IMR-90 (cell line): Measurements from ENCODE around the gene LIMCH1. TPM values are rescaled to one million over a fixed set of nuclear protein-coding genes. Genes with fewer than 3 reads are reported as not detected.

Experiments
- ATAC-seq: fragments of 200-7000 bp; cut with Tn5 transposase; 2 replicates; pipeline ENCODE4 v1.9.1; 2020; ENCODE audit warnings: low read depth, mild to moderate bottlenecking, moderate library complexity
- BruUV-seq: library from RNA; stranded (reverse); fragments of 400-500 nt; replicated peaks from 2 replicates; lab custom pipeline; 2021; lab: Mats Ljungman, UMichigan
- CTCF ChIA-PET: fragments of 300-600 bp; formaldehyde crosslinking; extraction: SDS; loops from one replicate; lab custom pipeline; 2021; ENCODE audit warnings: antibody characterized with exemption; lab: Yijun Ruan, JAX
- POLR2A ChIA-PET: fragments of 300-600 bp; sonication (Branson Sonifier 250); formaldehyde crosslinking; loops from one replicate; lab custom pipeline; 2022; ENCODE audit warnings: antibody characterized with exemption; ENCODE audit not compliant: unreplicated experiment; lab: Charles Lee
- DNase-seq: peaks from one replicate; pipeline ENCODE4 v3.0.0; 2013
- H2AFZ ChIP-seq: replicated peaks from 2 replicates; pipeline ENCODE3; 2013; ENCODE audit warnings: low read length, mild to moderate bottlenecking; ENCODE audit not compliant: poor library complexity
- H2AK5ac ChIP-seq: 2 replicates; pipeline ENCODE4 v1.6.1; 2013; ENCODE audit warnings: low read depth, low read length, inconsistent platforms
- H2AK9ac ChIP-seq: replicated peaks from 2 replicates; pipeline ENCODE3; 2013; ENCODE audit warnings: mild to moderate bottlenecking, low read depth, low read length, moderate library complexity; ENCODE audit not compliant: poor library complexity
- H2BK120ac ChIP-seq: 2 replicates; pipeline ENCODE4 v1.6.1; 2013; ENCODE audit warnings: low read depth, low read length, inconsistent platforms
- H2BK15ac ChIP-seq: 3 replicates; pipeline ENCODE4 v1.6.1; 2013; ENCODE audit warnings: low read depth, low read length, inconsistent platforms
- H2BK20ac ChIP-seq: 2 replicates; pipeline ENCODE4 v1.6.1; 2013; ENCODE audit warnings: low read depth, mild to moderate bottlenecking, inconsistent platforms, low read length, moderate library complexity
- H2BK5ac ChIP-seq: 2 replicates; pipeline ENCODE4 v1.6.1; 2013; ENCODE audit warnings: mild to moderate bottlenecking, low read depth, low read length, inconsistent platforms; ENCODE audit not compliant: poor library complexity, severe bottlenecking
- H3K14ac ChIP-seq: replicated peaks from 2 replicates; pipeline ENCODE4 v1.6.1; 2013; ENCODE audit warnings: low read depth, low read length, inconsistent platforms
- H3K18ac ChIP-seq: 2 replicates; pipeline ENCODE4 v1.6.1; 2013; ENCODE audit warnings: low read depth, low read length, control low read depth
- H3K23ac ChIP-seq: 2 replicates; pipeline ENCODE4 v1.6.1; 2013; ENCODE audit warnings: low read depth, low read length, inconsistent platforms
- H3K27ac ChIP-seq: 2 replicates; pipeline ENCODE4 v1.5.1; 2013; ENCODE audit warnings: mild to moderate bottlenecking, control low read depth, low read length; ENCODE audit not compliant: insufficient read depth
- H3K27me3 ChIP-seq: 2 replicates; pipeline ENCODE4 v1.6.1; 2013; ENCODE audit warnings: low read length; ENCODE audit not compliant: control insufficient read depth, insufficient read depth
- H3K36me3 ChIP-seq: 2 replicates; pipeline ENCODE4 v1.6.1; 2013; ENCODE audit warnings: low read length, mixed read lengths; ENCODE audit not compliant: control insufficient read depth, insufficient read depth
- H3K4ac ChIP-seq: 2 replicates; pipeline ENCODE4 v1.6.1; 2013; ENCODE audit warnings: low read depth, low read length, inconsistent platforms
- H3K4me1 ChIP-seq: 2 replicates; pipeline ENCODE4 v1.6.1; 2013; ENCODE audit warnings: low read length, mixed read lengths; ENCODE audit not compliant: control insufficient read depth, insufficient read depth
- H3K4me2 ChIP-seq: 2 replicates; pipeline ENCODE4 v1.6.1; 2013; ENCODE audit warnings: low read depth, mild to moderate bottlenecking, control low read depth, low read length, moderate library complexity
- H3K4me3 ChIP-seq: 2 replicates; pipeline ENCODE4 v1.5.1; 2013; ENCODE audit warnings: low read depth, mild to moderate bottlenecking, control low read depth, low read length, moderate library complexity; ENCODE audit not compliant: insufficient read depth
- H3K56ac ChIP-seq: 2 replicates; pipeline ENCODE4 v1.6.1; 2013; ENCODE audit warnings: low read length, inconsistent platforms; ENCODE audit not compliant: insufficient read depth; ENCODE audit errors: extremely low read depth
- H3K79me1 ChIP-seq, 2 experiments: 2 replicates each; pipeline ENCODE4 v1.6.1; 2013; ENCODE audit warnings: low read length in 2 of 2, inconsistent platforms in 1 of 2, low read depth in 1 of 2
- H3K9ac ChIP-seq: 2 replicates; pipeline ENCODE4 v1.6.1; 2013; ENCODE audit warnings: low read depth, low read length, control low read depth
- H3K9me1 ChIP-seq: 2 replicates; pipeline ENCODE4 v1.6.1; 2013; ENCODE audit warnings: low read length, inconsistent platforms; ENCODE audit not compliant: insufficient read depth
- H3K9me3 ChIP-seq: 2 replicates; pipeline ENCODE4 v1.6.1; 2013; ENCODE audit warnings: low read length; ENCODE audit not compliant: control insufficient read depth, insufficient read depth
- H4K20me1 ChIP-seq: 2 replicates; pipeline ENCODE4 v1.6.1; 2013; ENCODE audit warnings: low read length, inconsistent platforms; ENCODE audit not compliant: insufficient read depth
- H4K5ac ChIP-seq: 2 replicates; pipeline ENCODE4 v1.6.1; 2013; ENCODE audit warnings: mild to moderate bottlenecking, low read depth, low read length, control low read depth
- H4K8ac ChIP-seq, 2 experiments: 2 replicates each; pipeline ENCODE4 v1.6.1; 2013; ENCODE audit warnings: low read depth in 2 of 2, low read length in 2 of 2, control low read depth in 1 of 2, inconsistent platforms in 1 of 2
- H4K91ac ChIP-seq: 2 replicates; pipeline ENCODE4 v1.6.1; 2013; ENCODE audit warnings: low read depth, low read length, inconsistent platforms; ENCODE audit not compliant: insufficient read depth
- BHLHE40 ChIP-seq: fragments of 150-350 bp; IDR thresholded peaks from 2 replicates; pipeline ENCODE4 v1.6.1; 2016; ENCODE audit warnings: mild to moderate bottlenecking, low read depth, low read length
- CEBPB ChIP-seq: IDR thresholded peaks from 2 replicates; pipeline ENCODE4 v1.6.1; 2012; ENCODE audit warnings: low read depth, low read length, improper control_type of control experiment
- CHD1 ChIP-seq: IDR thresholded peaks from 2 replicates; pipeline ENCODE4 v1.6.1; 2012; ENCODE audit warnings: low read depth, low read length, improper control_type of control experiment
- FOS ChIP-seq: fragments of 150-350 bp; IDR thresholded peaks from 2 replicates; pipeline ENCODE4 v1.6.1; 2016; ENCODE audit warnings: low read depth, low read length
- MAFK ChIP-seq: IDR thresholded peaks from 2 replicates; pipeline ENCODE4 v1.6.1; 2012; ENCODE audit warnings: low read depth, low read length, improper control_type of control experiment
- MAZ ChIP-seq: IDR thresholded peaks from 2 replicates; pipeline ENCODE4 v1.6.1; 2012; ENCODE audit warnings: low read depth, mild to moderate bottlenecking, low read length, improper control_type of control experiment, moderate library complexity, borderline replicate concordance
- MXI1 ChIP-seq: IDR thresholded peaks from 2 replicates; pipeline ENCODE4 v1.6.1; 2012; ENCODE audit warnings: low read depth, mild to moderate bottlenecking, low read length, moderate library complexity, borderline replicate concordance
- NFE2L2 ChIP-seq: fragments of 150-350 bp; IDR thresholded peaks from 2 replicates; pipeline ENCODE4 v1.6.1; 2016; ENCODE audit warnings: low read depth, mild to moderate bottlenecking, low read length
- POLR2A ChIP-seq: IDR thresholded peaks from 2 replicates; pipeline ENCODE4 v1.6.1; 2012; ENCODE audit warnings: mild to moderate bottlenecking, low read depth, low read length
- RAD21 ChIP-seq: IDR thresholded peaks from 2 replicates; pipeline ENCODE4 v1.6.1; 2012; ENCODE audit warnings: low read length, improper control_type of control experiment
- RCOR1 ChIP-seq: IDR thresholded peaks from 2 replicates; pipeline ENCODE4 v1.6.1; 2012; ENCODE audit warnings: mild to moderate bottlenecking, low read length, improper control_type of control experiment; ENCODE audit not compliant: insufficient replicate concordance
- RFX5 ChIP-seq: IDR thresholded peaks from 2 replicates; pipeline ENCODE4 v1.8.0; 2012; ENCODE audit warnings: low read depth, mild to moderate bottlenecking, low read length, moderate library complexity
- SMC3 ChIP-seq: fragments of 150-350 bp; IDR thresholded peaks from 2 replicates; pipeline ENCODE4 v1.6.1; 2016; ENCODE audit warnings: low read depth, mild to moderate bottlenecking, antibody characterized with exemption, low read length, moderate library complexity
- WGBS, 2 experiments: methylation state at CpG; one replicate each; pipeline versions ENCODE4 v1.1.5 to v1.1.7; 2013; ENCODE audit warnings: missing lambda C conversion rate in 2 of 2; ENCODE audit not compliant: insufficient read length in 1 of 2; ENCODE audit errors: extremely low coverage in 2 of 2; 5-methylcytosine and 5-hydroxymethylcytosine counted together
- dilution Hi-C: fragments of 300-500 bp; cut with HindIII; formaldehyde crosslinking; loops from one replicate; pipeline ENCODE4 v1.14.3; 2018; ENCODE audit warnings: low sequenced_read_pairs; ENCODE audit not compliant: unreplicated experiment
- in situ Hi-C: fragments of 300-500 bp; cut with MboI; formaldehyde crosslinking; loops from 3 replicates; pipeline ENCODE4 v1.14.3; 2019; ENCODE audit warnings: low sequenced_read_pairs, inconsistent platforms, mixed read lengths
- intact Hi-C: fragments of 100-400 bp; cut with micrococcal nuclease; formaldehyde crosslinking; loops from 2 replicates; pipeline ENCODE4 v1.10.0; 2022
- polyA plus RNA-seq, 3 experiments: library from polyadenylated mRNA; depleted of rRNA; stranded (reverse); fragments of >200 nt; gene quantifications; 2 replicates each; pipeline ENCODE4 v1.2.3, GENCODE V29; 2012; ENCODE audit warnings: low replicate concordance in 1 of 3
- total RNA-seq: library from RNA; depleted of rRNA; stranded (reverse); fragments of >200 nt; gene quantifications from 2 replicates; pipeline ENCODE4 v1.2.3, GENCODE V29; 2012
- TF ChIP-seq, protein P1 (sequence below): fragments of 150-350 bp; IDR thresholded peaks from 2 replicates; pipeline ENCODE4 v1.6.1; 2017; ENCODE audit warnings: mild to moderate bottlenecking, antibody characterized with exemption, low read length, low read depth
- TF ChIP-seq, protein P2 (sequence below): conservative IDR thresholded peaks from 2 replicates; pipeline ENCODE4 v1.5.1; 2012; ENCODE audit warnings: mild to moderate bottlenecking, low read depth, low read length, improper control_type of control experiment
- TF ChIP-seq, protein P3 (sequence below): fragments of 150-350 bp; IDR thresholded peaks from 2 replicates; pipeline ENCODE4 v1.6.1; 2016; ENCODE audit warnings: low read depth, mild to moderate bottlenecking, low read length, moderate library complexity, borderline replicate concordance

LIMCH1 gene
- total and polyA plus RNA-seq, 2 of the 4 experiments (the other 2 are of a cell fraction): 0.89 to 2.9 TPM

DNA sequence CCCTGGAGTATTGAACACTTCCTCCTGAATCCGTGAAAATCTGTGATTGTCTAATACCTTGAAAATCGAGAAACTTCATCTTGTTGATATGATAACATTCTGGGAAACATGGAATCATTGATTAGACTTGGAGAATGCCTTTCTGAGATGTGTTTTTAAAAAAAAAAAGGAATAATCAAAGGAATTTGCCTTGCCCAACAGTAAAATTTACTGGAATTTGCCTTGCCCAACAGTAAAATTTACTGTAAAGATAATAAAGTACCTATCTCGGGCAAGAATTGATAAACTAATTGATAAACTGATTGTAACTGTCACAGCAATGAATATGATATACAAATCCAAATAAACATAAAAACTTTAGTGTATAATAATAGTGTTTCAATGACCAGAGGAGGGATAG lies 165.8 kb downstream of the LIMCH1 start:
- WGBS, 2 experiments: 100% methylated on average over 1 of the region's 3 CpGs; no CpG with 5 or more reads in 1 of the 2 experiments
- dilution Hi-C loops: no loop called here
- no peaks in the 10 kb centered on the region for H3K9me1 ChIP-seq

More for the DNA sequence above, 165.8 kb downstream of the LIMCH1 start:
- CTCF ChIA-PET: no interaction called here
- no peak overlapping the region for H3K23ac ChIP-seq
- no peak overlapping the region for H3K4me2 ChIP-seq
- no peak overlapping the region for H3K18ac ChIP-seq
- H4K5ac ChIP-seq: no peak overlapping the region
- ATAC-seq: no peak
- in situ Hi-C loops (no loop called here), intact Hi-C loops (no loop called here)
- H3K4ac ChIP-seq: no peak overlapping the region
- no peaks in the 10 kb centered on the region; the same call in 1 of the 2 replicates for H3K36me3 ChIP-seq
- H4K20me1 ChIP-seq: no peaks in the 10 kb centered on the region
- POLR2A ChIA-PET: no interaction called here
- no peak overlapping the region for H3K4me3 ChIP-seq
- H4K91ac ChIP-seq: no peak overlapping the region
- peaks cover 13% of the 10 kb centered on the region for H3K27me3 ChIP-seq
- no peaks in the 10 kb centered on the region for H3K9me3 ChIP-seq
- H2BK120ac ChIP-seq: no peak overlapping the region
- no peak overlapping the region for H3K9ac ChIP-seq
- no peak overlapping the region for H3K27ac ChIP-seq
- no peaks in the 10 kb centered on the region; the same call in 1 of the 2 replicates for H3K4me1 ChIP-seq
- H2BK5ac ChIP-seq: no peak overlapping the region
- no peak overlapping the region for H2BK20ac ChIP-seq
- no peak overlapping the region for H3K56ac ChIP-seq
- DNase-seq: no peak
- no peak overlapping the region for H3K14ac ChIP-seq
- H3K79me1 ChIP-seq: no peaks in the 10 kb centered on the region
- no peak overlapping the region for H4K8ac ChIP-seq
- TF ChIP-seq MXI1: no peak
- no peak for TF ChIP-seq FOS
- no peak for TF ChIP-seq RFX5
- no peak for TF ChIP-seq SMC3
- no peak for TF ChIP-seq CEBPB
- no peak for TF ChIP-seq RAD21
- no peak for TF ChIP-seq MAFK
- no peak for TF ChIP-seq NFE2L2
- TF ChIP-seq BHLHE40: no peak
- TF ChIP-seq MAZ: no peak
- TF ChIP-seq, protein P1, sequence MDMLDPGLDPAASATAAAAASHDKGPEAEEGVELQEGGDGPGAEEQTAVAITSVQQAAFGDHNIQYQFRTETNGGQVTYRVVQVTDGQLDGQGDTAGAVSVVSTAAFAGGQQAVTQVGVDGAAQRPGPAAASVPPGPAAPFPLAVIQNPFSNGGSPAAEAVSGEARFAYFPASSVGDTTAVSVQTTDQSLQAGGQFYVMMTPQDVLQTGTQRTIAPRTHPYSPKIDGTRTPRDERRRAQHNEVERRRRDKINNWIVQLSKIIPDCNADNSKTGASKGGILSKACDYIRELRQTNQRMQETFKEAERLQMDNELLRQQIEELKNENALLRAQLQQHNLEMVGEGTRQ: no peak
- no peak for TF ChIP-seq CHD1
- TF ChIP-seq POLR2A: no peak
- TF ChIP-seq, protein P2, sequence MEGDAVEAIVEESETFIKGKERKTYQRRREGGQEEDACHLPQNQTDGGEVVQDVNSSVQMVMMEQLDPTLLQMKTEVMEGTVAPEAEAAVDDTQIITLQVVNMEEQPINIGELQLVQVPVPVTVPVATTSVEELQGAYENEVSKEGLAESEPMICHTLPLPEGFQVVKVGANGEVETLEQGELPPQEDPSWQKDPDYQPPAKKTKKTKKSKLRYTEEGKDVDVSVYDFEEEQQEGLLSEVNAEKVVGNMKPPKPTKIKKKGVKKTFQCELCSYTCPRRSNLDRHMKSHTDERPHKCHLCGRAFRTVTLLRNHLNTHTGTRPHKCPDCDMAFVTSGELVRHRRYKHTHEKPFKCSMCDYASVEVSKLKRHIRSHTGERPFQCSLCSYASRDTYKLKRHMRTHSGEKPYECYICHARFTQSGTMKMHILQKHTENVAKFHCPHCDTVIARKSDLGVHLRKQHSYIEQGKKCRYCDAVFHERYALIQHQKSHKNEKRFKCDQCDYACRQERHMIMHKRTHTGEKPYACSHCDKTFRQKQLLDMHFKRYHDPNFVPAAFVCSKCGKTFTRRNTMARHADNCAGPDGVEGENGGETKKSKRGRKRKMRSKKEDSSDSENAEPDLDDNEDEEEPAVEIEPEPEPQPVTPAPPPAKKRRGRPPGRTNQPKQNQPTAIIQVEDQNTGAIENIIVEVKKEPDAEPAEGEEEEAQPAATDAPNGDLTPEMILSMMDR: no peak
- no peak for TF ChIP-seq RCOR1
- TF ChIP-seq, protein P3, sequence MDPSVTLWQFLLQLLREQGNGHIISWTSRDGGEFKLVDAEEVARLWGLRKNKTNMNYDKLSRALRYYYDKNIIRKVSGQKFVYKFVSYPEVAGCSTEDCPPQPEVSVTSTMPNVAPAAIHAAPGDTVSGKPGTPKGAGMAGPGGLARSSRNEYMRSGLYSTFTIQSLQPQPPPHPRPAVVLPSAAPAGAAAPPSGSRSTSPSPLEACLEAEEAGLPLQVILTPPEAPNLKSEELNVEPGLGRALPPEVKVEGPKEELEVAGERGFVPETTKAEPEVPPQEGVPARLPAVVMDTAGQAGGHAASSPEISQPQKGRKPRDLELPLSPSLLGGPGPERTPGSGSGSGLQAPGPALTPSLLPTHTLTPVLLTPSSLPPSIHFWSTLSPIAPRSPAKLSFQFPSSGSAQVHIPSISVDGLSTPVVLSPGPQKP: no peak
- BruUV-seq: no TSS peak
- H2AK9ac ChIP-seq: no peak overlapping the region
- no peak overlapping the region for H2AFZ ChIP-seq
- H2AK5ac ChIP-seq: no peak overlapping the region
- H2BK15ac ChIP-seq: no peak overlapping the region
